AG04450 (cell line): ENCODE data around the gene TTBK2. TPM values are rescaled to one million over a fixed set of nuclear protein-coding genes. Genes with fewer than 3 reads are reported as not detected.

Experiments used
- CTCF ChIA-PET: fragments of 300-600, 350-600 bp; formaldehyde crosslinking; extraction: SDS; loops from one replicate; lab custom pipeline; 2022; ENCODE audit warnings: antibody characterized with exemption, inconsistent platforms; lab: Charles Lee
- POLR2A ChIA-PET: fragments of 350-600 bp; formaldehyde crosslinking; extraction: SDS; loops from one replicate; lab custom pipeline; 2021; ENCODE audit warnings: antibody characterized with exemption, inconsistent platforms; lab: Yijun Ruan, JAX
- DNase-seq: peaks from one replicate; pipeline ENCODE4 v3.0.0-alpha.2; 2011; ENCODE audit warnings: low read depth, low spot score
- H3K27ac ChIP-seq: one replicate; pipeline ENCODE4 v1.5.1; 2012; ENCODE audit warnings: low read depth, low read length, control low read depth
- H3K27me3 ChIP-seq: one replicate; pipeline ENCODE4 v1.6.0; 2012; ENCODE audit warnings: low read length; ENCODE audit not compliant: control insufficient read depth, insufficient read depth
- H3K4me3 ChIP-seq: 2 replicates; pipeline ENCODE4 v1.5.1; 2011; ENCODE audit warnings: mild to moderate bottlenecking, low read depth, low read length, control low read depth
- H3K9me3 ChIP-seq: 2 replicates; pipeline ENCODE4 v1.5.1; 2012; ENCODE audit warnings: low read length; ENCODE audit not compliant: control insufficient read depth, insufficient read depth
- polyA plus RNA-seq: library from polyadenylated mRNA; depleted of rRNA; stranded (reverse); fragments of >200 nt; gene quantifications from 2 replicates; pipeline ENCODE4 v1.2.3, GENCODE V29; 2011; rRNA removed
- small RNA-seq: library from RNA; depleted of rRNA; stranded (forward); fragments of <200 nt; gene quantifications from one replicate; pipeline ENCODE3, GENCODE V24; 2012; ENCODE audit warnings: low read depth; ENCODE audit not compliant: insufficient read length
- TF ChIP-seq, protein P1 (sequence below): IDR thresholded peaks from 2 replicates; pipeline ENCODE4 v1.5.1; 2011; ENCODE audit warnings: low read depth, low read length, control low read depth, inconsistent platforms

The TTBK2 gene
- polyA plus RNA-seq, 1 experiment, result 8.2 TPM

- Histone ChIP-seq H3K4me3 (no peak overlapping the region), H3K27me3 (no peaks in the 10 kb centered on the region), H3K27ac (no peak overlapping the region), H3K9me3 (no peaks in the 10 kb centered on the region)
- DNase-seq, result no peak
- ChIA-PET POLR2A (no interaction called here), CTCF (no interaction called here)
- TF ChIP-seq, protein P1, sequence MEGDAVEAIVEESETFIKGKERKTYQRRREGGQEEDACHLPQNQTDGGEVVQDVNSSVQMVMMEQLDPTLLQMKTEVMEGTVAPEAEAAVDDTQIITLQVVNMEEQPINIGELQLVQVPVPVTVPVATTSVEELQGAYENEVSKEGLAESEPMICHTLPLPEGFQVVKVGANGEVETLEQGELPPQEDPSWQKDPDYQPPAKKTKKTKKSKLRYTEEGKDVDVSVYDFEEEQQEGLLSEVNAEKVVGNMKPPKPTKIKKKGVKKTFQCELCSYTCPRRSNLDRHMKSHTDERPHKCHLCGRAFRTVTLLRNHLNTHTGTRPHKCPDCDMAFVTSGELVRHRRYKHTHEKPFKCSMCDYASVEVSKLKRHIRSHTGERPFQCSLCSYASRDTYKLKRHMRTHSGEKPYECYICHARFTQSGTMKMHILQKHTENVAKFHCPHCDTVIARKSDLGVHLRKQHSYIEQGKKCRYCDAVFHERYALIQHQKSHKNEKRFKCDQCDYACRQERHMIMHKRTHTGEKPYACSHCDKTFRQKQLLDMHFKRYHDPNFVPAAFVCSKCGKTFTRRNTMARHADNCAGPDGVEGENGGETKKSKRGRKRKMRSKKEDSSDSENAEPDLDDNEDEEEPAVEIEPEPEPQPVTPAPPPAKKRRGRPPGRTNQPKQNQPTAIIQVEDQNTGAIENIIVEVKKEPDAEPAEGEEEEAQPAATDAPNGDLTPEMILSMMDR, result no peak
These were observed 227.6 kb downstream of the TTBK2 start for GRCh38 chr15:42692997-42693396.

- no peak overlapping the region for H3K27ac ChIP-seq
- no peaks in the 10 kb centered on the region for H3K27me3 ChIP-seq
- CTCF ChIA-PET, result no interaction called here
- no peak overlapping the region for H3K4me3 ChIP-seq
- no peak for DNase-seq
- POLR2A ChIA-PET, result no interaction called here
- TF ChIP-seq, protein P1, result no peak
- no peaks in the 10 kb centered on the region for H3K9me3 ChIP-seq
These were observed 228.0 kb downstream of the TTBK2 start for GRCh38 chr15:42692536-42692935.

DNA sequence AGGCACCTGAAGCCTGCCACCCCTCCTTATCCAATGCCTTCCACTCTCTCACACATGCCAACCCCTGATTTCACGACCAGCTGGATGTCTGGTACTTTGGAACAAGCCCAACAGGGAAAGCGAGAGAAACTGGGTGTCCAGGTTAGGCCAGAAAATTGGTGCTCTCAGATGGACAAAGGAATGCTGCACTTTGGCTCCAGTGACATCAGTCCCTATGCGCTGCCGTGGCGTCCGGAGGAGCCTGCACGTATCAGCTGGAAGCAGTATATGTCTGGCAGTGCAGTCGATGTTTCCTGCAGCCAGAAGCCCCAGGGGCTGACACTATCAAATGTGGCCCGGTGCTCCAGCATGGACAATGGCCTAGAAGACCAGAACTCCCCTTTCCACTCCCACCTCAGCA is 228.8 kb downstream of the TTBK2 start:
- TF ChIP-seq, protein P1, result no peak
- H3K4me3 ChIP-seq, result no peak overlapping the region
- no peak overlapping the region for H3K27ac ChIP-seq
- no peaks in the 10 kb centered on the region for H3K9me3 ChIP-seq
- ChIA-PET CTCF (no interaction called here), POLR2A (no interaction called here)
- H3K27me3 ChIP-seq, result no peaks in the 10 kb centered on the region
- no peak for DNase-seq

GRCh38 chr15:42691308-42691707 is 229.3 kb downstream of the TTBK2 start:
- Histone ChIP-seq H3K27me3 (no peaks in the 10 kb centered on the region), H3K9me3 (no peaks in the 10 kb centered on the region), H3K27ac (no peak overlapping the region), H3K4me3 (no peak overlapping the region)
- TF ChIP-seq, protein P1, result no peak
- no peak for DNase-seq
- CTCF ChIA-PET, result no interaction called here
- POLR2A ChIA-PET, result no interaction called here

Small RNA genes lying within 50 kb of the gene (small RNA-seq; reads per million reads assigned to genes)
- gene KRT8P50, result not detected

Other genes with a start within 250 kb of the TTBK2 start
- 3.9 and 4.4 TPM in 2 replicates for gene CDAN1, start 183.7 kb downstream of the TTBK2 start, polyA plus RNA-seq
- gene UBR1, start 185.3 kb upstream of the TTBK2 start, polyA plus RNA-seq, result 13.4 and 18.4 TPM in 2 replicates
- gene TMEM62, start 212.8 kb upstream of the TTBK2 start, polyA plus RNA-seq, result 4.3 and 4.8 TPM in 2 replicates